ENCODE measurements around the gene ATXN1.

The ATXN1 gene

GRCh38 chr6:16766836-16767745, 5.8 kb upstream of the ATXN1 start:
- no peak for TF ChIP-seq CTCF (IDR thresholded peaks at IDR 0.05; ENCODE audit: insufficient read depth, low read length, poor library complexity, severe bottlenecking)
- Histone ChIP-seq H3K27me3 (replicated peaks; ENCODE audit: control insufficient read depth, insufficient read depth, low read length) (no peaks in the 10 kb centered on the region), H3K36me3 (ENCODE audit: control insufficient read depth, insufficient read depth, low read length) (no peaks in the 10 kb centered on the region), H3K4me3 (replicated peaks; ENCODE audit: low read depth, low read length) (no peak overlapping the region)
- no peak for DNase-seq (ENCODE audit: extremely low read depth, insufficient read length)

- H3K27me3 ChIP-seq (replicated peaks; ENCODE audit: control insufficient read depth, insufficient read depth, low read length) = no peaks in the 10 kb centered on the region
- no peak for TF ChIP-seq CTCF (IDR thresholded peaks at IDR 0.05; ENCODE audit: insufficient read depth, low read length, poor library complexity, severe bottlenecking)
- peak; percentile 20 for DNase-seq (ENCODE audit: extremely low read depth, insufficient read length)
- no peaks in the 10 kb centered on the region for H3K36me3 ChIP-seq (ENCODE audit: control insufficient read depth, insufficient read depth, low read length)
- H3K4me3 ChIP-seq (replicated peaks; ENCODE audit: low read depth, low read length) = no peak overlapping the region
These were observed 4.8 kb upstream of the ATXN1 start for GRCh38 chr6:16766043-16766536.

DNA sequence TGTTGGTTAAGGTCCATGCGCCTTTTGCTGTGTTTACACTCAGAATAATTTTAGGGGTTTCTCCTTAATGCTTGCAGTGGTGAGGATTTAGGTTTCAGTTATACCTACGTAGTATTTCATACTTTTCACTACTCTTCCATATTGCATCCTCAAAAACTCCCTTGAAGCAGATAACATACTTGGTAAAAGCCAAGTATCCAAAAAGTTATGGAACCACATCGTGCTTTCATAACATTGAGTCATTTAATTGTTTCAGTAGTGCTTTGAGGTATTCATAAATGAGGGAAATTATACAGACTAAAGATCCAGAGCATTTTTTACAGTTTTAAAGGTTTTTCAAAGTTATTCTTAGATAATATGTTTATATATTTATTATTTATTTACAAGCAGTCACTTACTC, 4.0 kb upstream of the ATXN1 start:
- no peaks in the 10 kb centered on the region for H3K27me3 ChIP-seq (replicated peaks; ENCODE audit: control insufficient read depth, insufficient read depth, low read length)
- H3K36me3 ChIP-seq (ENCODE audit: control insufficient read depth, insufficient read depth, low read length) = no peaks in the 10 kb centered on the region
- DNase-seq (ENCODE audit: extremely low read depth, insufficient read length) = no peak
- no peak for TF ChIP-seq CTCF (IDR thresholded peaks at IDR 0.05; ENCODE audit: insufficient read depth, low read length, poor library complexity, severe bottlenecking)
- no peak overlapping the region for H3K4me3 ChIP-seq (replicated peaks; ENCODE audit: low read depth, low read length)

GRCh38 chr6:16764188-16764950, 3.1 kb upstream of the ATXN1 start:
- no peak overlapping the region for H3K4me3 ChIP-seq (replicated peaks; ENCODE audit: low read depth, low read length)
- H3K27me3 ChIP-seq (replicated peaks; ENCODE audit: control insufficient read depth, insufficient read depth, low read length) = no peaks in the 10 kb centered on the region
- peak; percentile 41 for TF ChIP-seq CTCF (IDR thresholded peaks at IDR 0.05; ENCODE audit: insufficient read depth, low read length, poor library complexity, severe bottlenecking)
- H3K36me3 ChIP-seq (ENCODE audit: control insufficient read depth, insufficient read depth, low read length) = no peaks in the 10 kb centered on the region
- no peak for DNase-seq (ENCODE audit: extremely low read depth, insufficient read length)

GRCh38 chr6:16762550-16763477, 1.6 kb upstream of the ATXN1 start:
- no peaks in the 10 kb centered on the region for H3K36me3 ChIP-seq (ENCODE audit: control insufficient read depth, insufficient read depth, low read length)
- H3K27me3 ChIP-seq (replicated peaks; ENCODE audit: control insufficient read depth, insufficient read depth, low read length) = no peaks in the 10 kb centered on the region
- TF ChIP-seq CTCF (IDR thresholded peaks at IDR 0.05; ENCODE audit: insufficient read depth, low read length, poor library complexity, severe bottlenecking) = peak; percentile 95
- peak; percentile 77 for DNase-seq (ENCODE audit: extremely low read depth, insufficient read length)
- H3K4me3 ChIP-seq (replicated peaks; ENCODE audit: low read depth, low read length) = peak overlapping the region; percentile 83
